Cerebellar cortex (tissue), 1 donor: ENCODE measurements around the gene TMEM237.
"Not testable (repeated sequence)": the region's sequence is repeated elsewhere in the genome, so short reads cannot be mapped to it uniquely, and the experiment has no call there.

Source experiments
- DNase-seq: peaks from one replicate; pipeline ENCODE4 v3.0.0-alpha.2; 2015; ENCODE audit warnings: low spot score

The TMEM237 gene

GRCh38 chr2:201643216-201643890, at the start of gene TMEM237:
TMEM237 (minus strand) TSS chr2:201643503; CDS start chr2:201643400, 103 bp downstream.
- DNase-seq, result peak; percentile 62

DNA sequence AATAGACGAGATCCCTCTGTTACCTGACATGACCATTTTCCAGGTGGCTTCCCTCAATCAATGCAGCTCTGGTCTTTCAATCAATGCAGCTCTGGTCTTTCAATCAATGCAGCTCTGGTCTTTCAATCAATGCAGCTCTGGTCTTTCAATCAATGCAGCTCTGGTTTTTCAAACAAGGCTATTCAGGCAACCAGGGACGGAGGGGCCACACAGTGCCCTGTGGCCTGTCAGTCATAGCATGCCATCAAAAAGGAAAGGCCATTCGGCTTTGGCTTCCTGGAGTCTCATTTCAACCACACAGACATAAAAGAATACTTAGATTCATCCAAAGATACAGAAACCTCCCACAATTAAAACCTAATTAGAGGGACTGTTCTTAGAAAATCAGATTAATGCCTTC, 41.9 kb upstream of the TMEM237 start:
- no peak for DNase-seq

DNA sequence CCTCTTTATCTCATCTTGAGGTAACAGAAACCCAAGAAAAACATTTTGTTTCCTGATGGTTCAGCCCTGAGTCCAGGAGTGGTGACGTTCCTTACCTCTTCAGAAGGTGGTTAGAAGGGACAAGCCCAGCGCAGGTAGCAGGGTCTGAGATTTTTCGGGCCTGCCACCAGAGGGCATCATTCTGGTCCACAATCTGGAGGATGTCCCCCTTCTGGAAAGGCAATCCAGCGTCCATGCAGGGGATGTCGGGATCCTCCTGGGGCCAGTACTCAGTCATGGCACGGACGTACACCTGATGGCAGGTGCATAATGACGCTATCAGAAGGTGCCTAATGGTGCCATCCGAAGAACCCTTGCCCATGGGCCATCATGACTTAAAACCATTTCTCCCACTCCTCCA, 37.4 kb upstream of the TMEM237 start:
- DNase-seq, result peak; percentile 34

- no peak for DNase-seq
Observed at GRCh38 chr2:201678401-201678800, 35.1 kb upstream of the TMEM237 start.

GRCh38 chr2:201675454-201675853, 32.2 kb upstream of the TMEM237 start:
- no peak for DNase-seq

- no peak for DNase-seq
Observed at GRCh38 chr2:201674794-201675193, 31.5 kb upstream of the TMEM237 start.

GRCh38 chr2:201674298-201674697, 31.0 kb upstream of the TMEM237 start:
- DNase-seq, result no peak

DNA sequence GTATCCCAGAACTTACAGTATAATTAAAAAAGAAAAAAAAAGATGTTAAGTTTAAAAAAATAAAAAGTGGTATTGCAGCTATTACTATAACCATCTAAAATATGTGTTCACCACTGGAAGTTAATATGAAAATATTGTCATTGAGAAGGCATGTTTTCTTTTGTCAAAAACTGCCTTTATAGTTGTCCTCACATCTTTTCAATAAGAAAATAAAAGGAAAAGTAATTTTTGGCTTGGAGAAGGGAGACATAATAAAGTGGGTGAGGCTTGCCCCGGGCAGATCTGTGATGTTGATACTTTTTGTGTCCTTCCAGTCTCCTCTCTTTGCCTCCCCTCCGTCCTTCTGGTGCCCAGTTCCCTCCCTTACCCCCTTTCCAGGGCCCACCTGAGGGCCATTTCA, 30.2 kb upstream of the TMEM237 start:
- no peak for DNase-seq

DNA sequence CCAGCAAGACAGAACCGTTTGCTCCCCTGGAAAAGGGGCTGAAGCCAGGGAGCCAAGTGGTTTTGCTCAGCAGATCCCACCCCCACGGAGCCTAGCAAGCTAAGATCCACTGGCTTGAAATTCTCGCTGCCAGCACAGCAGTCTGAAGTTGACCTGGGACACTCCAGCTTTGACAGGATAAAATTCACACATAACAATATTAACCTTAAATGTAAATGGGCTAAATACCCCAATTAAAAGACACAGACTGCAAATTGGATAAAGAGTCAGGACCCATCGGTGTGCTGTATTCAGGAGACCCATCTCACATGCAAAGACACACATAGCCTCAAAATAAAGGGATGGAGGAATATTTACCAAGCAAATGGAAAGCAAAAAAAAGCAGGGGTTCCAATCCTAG, 27.9 kb upstream of the TMEM237 start:
- DNase-seq, result not testable (repeated sequence)

GRCh38 chr2:201669865-201670264, 26.6 kb upstream of the TMEM237 start:
- DNase-seq, result no peak

- DNase-seq, result no peak
Observed at GRCh38 chr2:201668402-201668910, 25.2 kb upstream of the TMEM237 start.

DNA sequence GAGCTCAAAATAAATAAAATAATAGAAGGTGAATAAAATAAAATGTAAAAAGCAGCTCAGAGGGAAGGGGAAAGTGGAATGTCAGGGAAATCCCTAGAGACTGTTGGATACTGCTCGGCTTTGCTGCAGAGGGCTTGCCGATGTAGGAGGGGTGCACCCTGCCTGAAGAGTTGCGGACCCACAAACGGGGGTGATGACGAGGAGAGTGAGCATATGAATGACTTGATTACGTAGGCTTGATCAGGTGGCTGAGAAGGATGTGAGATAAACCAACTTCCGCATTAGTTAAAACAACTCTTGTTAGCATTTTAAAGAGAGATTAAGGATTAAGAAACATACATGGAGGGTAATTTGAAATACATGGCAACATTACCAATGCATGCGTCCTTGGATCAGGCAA, 21.0 kb upstream of the TMEM237 start:
- DNase-seq, result no peak

DNA sequence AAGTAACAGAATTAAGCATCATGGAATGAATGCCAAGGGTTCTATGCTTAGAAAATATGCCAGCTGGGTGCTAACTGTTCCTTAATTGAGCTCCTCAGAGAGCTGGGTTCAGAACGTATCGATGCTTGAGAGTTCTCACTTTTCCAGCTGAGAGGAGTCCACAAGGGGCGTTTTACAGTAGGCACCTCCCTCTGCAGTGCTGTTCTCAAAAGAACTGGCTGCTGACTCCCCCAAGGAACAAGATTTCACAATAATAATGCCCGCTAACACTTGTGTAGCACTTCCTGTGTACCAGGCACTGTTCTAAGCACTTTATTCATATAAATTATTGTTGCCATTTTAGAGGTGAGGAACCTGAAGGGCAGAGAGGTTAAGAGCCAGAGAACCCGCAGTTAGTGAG, 18.1 kb upstream of the TMEM237 start:
- no peak for DNase-seq

DNA sequence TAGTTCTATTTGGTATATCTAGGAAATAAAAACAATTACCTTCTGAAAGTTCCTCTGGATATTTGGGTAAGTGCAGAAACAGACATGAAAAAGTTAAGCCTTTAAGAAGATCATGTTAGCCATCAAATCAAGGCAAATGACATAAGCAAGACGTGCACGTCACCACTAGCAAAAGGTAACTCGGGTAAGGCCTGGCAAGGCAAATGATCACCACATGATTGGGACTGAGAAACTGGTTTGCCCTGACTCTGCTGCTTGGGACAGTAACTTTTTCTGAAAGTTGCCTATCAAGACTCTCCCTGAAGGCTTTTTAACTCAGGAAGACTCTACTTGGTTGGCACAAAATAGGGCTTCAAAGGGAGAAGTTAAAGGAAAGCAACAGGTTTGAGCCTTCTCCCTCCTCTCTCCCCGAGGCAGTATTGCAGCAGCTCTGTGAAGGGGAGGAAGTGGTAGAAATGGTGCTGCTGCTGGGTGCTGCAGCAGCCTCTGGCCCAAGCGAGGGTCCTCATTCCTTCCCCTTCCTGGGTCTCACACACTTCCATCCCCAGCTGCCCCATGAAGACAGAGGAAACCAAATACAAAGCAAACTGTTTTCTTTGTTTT, 17.1 kb upstream of the TMEM237 start:
- no peak for DNase-seq

GRCh38 chr2:201656740-201657139, 13.4 kb upstream of the TMEM237 start:
- peak; percentile 52 for DNase-seq

DNA sequence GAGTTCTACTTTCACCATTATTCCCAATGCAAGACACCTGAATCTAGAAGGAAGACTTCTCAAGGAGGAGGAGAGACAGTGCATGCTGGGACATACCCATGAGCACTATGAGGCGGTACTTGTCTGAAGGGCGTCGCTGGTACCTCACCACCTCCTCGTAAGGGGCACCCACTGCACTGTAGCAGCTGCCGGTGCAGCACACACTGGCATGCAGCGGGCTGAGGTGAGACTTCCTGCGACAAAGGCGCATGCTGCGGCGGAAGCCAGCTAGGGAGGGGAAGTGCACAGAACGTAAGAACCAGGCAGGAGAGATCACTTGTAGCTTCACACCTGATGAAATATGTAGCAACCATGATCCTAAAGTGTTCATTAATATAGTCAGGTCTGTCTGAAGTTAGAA, 12.8 kb upstream of the TMEM237 start:
- DNase-seq, result no peak

- peak; percentile 84 for DNase-seq
Observed at GRCh38 chr2:201654616-201655384, 11.5 kb upstream of the TMEM237 start.

- no peak for DNase-seq
Observed at GRCh38 chr2:201653221-201653620, 9.9 kb upstream of the TMEM237 start.

DNA sequence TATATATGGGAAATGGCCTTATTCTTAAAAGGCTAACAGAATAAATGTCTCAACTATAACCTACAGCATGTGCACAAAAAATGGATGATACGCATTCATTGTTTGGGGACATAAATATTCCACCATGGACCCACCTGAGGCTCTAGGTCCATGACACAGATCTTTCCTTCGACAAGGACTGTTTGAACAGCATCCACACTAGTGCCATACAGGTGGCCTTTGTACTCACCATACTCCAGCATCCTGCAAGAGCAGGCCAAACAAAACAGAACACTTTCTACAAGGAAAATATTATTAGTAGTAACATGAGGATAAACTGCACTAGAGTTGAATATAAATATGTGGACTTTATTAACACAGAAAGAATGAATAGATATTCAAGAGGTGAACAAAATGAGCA, 6.1 kb upstream of the TMEM237 start:
- no peak for DNase-seq

DNA sequence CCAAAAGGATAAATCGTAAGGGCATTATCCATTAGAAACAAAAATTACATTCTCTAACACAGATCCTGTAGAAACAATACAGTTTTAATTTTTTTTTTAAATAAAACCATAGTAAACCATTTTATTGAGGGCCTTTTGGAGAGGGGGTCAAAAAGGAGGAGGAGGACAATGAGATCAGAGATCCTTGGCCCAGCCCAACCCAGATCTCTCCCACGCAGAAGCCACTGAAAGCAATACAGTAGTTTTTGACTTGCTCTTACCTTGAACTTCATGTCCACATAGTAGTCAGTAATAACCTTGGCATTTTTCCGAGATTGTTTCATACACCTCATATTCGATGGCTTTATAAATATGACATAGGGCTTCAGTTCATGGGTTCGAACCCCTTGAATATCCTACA, 4.1 kb upstream of the TMEM237 start:
- no peak for DNase-seq

DNA sequence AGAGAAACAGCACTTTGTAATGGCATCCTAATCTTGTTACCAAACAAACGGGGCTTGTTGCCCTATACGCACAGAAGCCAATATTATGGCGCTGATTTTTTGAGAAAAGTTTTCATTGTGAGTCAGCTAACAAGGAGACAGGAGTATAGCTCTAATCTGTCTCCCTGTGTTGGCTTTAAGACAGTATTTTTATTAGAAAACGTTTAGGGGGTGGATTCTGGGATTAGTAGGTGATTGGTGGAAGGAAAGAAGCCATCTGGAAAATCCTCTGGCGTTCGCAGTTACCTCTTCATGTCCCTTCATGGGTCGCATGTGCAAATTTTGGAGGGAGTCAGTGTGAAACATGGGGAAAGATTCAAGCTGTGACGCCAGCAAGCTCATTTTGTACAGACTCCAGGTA, 698 bp upstream of the TMEM237 start:
- DNase-seq, result peak; percentile 86

DNA sequence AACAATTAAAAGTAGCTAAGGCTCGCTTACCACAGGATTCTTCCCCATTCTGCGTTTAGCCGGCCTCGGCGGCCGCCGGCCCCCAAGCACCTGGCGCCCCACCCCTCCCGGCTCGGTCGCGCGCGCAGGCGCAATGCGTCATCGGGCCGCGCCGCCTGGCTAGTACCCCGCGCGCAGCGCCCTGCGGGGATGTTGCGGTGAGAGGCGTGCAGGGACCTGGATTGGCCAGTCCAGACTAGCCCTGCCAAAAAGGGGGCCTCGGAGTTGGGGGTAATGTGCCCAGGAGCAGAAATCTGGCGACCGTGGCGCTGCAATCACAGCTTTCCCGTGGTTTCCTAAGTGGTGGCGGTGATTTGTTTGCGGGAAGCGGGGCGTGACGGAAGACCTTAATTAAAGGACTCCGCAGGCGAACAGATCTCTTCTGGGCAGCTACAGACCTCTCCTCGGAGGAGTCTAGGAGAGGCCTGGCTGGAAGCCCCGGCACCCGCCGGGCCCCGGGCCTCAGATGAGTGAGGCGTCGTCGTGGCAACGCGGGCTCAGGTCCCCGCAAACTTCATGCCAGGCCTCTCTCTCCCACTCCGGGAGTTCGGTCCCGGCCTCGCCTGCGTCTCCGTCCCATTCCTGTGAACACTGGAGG, 606 bp downstream of the TMEM237 start:
- peak; percentile 84 for DNase-seq
